ENCODE data around the gene C10orf90.

DNA sequence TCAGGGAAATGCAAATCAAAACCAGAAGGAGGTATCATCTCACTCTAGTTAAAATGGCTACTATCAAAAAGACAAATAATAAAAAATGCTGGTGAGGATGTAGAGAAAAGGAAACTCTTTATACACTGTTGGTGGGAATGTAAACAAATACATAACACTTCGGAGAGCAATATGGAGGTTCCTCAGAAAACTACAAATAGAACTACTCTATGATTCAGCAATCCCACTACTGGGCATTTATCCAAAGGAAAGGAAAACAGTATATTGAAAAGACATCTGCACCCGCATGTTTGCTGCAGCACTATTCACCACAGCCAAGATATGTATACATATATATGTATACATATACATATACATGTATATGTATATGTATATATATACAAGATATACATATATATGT lies 94.2 kb downstream of the C10orf90 start:
- TF ChIP-seq, protein P1, sequence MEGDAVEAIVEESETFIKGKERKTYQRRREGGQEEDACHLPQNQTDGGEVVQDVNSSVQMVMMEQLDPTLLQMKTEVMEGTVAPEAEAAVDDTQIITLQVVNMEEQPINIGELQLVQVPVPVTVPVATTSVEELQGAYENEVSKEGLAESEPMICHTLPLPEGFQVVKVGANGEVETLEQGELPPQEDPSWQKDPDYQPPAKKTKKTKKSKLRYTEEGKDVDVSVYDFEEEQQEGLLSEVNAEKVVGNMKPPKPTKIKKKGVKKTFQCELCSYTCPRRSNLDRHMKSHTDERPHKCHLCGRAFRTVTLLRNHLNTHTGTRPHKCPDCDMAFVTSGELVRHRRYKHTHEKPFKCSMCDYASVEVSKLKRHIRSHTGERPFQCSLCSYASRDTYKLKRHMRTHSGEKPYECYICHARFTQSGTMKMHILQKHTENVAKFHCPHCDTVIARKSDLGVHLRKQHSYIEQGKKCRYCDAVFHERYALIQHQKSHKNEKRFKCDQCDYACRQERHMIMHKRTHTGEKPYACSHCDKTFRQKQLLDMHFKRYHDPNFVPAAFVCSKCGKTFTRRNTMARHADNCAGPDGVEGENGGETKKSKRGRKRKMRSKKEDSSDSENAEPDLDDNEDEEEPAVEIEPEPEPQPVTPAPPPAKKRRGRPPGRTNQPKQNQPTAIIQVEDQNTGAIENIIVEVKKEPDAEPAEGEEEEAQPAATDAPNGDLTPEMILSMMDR (IDR thresholded peaks at IDR 0.05) = no peak
- TF ChIP-seq EZH2 (IDR thresholded peaks at IDR 0.05) = no peak

All from neural progenitor cell (in vitro differentiated cells).